ENCODE measurements around the gene LHX1.

LHX1 gene

DNA sequence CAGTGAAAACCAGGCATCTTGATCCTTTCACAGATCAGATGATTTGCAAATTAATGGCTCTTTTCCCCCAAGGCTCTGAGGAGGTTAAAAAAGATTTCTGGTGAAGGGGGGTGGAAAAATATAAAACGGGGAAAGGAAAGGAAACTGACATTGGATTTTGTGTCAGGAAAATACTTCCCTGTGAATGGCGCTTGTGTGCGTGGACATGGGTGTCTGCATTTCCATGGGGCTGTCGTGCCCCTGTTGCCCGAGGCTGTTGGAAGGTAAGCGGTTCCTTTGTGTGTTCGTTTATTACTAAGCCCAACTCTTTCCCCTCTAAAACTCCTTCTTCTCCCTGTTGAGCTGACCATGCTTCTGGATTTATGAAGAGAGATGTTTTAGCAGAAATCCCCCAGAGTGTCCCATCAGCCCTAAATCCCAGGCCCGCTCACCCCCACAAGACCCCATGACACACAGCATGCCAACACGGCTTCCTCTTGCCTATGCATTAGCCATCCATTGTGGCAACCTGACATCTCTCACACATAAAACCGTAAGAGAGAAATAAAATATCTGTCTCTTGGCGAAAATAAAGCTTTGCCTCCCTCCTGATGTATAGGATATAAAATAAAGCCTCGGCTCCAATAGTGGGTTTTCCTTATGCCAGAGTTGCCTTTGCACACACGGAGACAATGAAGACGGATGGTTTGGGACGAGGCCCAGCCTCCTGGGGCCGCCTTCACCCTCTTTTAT, 7.3 kb upstream of the LHX1 start:
- in situ Hi-C loops (cut with MboI; ENCODE audit: low sequenced_read_pairs, unreplicated experiment): no loop called here
- TF ChIP-seq, protein P1, sequence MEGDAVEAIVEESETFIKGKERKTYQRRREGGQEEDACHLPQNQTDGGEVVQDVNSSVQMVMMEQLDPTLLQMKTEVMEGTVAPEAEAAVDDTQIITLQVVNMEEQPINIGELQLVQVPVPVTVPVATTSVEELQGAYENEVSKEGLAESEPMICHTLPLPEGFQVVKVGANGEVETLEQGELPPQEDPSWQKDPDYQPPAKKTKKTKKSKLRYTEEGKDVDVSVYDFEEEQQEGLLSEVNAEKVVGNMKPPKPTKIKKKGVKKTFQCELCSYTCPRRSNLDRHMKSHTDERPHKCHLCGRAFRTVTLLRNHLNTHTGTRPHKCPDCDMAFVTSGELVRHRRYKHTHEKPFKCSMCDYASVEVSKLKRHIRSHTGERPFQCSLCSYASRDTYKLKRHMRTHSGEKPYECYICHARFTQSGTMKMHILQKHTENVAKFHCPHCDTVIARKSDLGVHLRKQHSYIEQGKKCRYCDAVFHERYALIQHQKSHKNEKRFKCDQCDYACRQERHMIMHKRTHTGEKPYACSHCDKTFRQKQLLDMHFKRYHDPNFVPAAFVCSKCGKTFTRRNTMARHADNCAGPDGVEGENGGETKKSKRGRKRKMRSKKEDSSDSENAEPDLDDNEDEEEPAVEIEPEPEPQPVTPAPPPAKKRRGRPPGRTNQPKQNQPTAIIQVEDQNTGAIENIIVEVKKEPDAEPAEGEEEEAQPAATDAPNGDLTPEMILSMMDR (IDR thresholded peaks at IDR 0.05; ENCODE audit: borderline replicate concordance, control extremely low read depth, extremely low read depth, insufficient read depth, missing control alignments): no peak
- DNase-seq (ENCODE audit: low spot score): no peak

DNA sequence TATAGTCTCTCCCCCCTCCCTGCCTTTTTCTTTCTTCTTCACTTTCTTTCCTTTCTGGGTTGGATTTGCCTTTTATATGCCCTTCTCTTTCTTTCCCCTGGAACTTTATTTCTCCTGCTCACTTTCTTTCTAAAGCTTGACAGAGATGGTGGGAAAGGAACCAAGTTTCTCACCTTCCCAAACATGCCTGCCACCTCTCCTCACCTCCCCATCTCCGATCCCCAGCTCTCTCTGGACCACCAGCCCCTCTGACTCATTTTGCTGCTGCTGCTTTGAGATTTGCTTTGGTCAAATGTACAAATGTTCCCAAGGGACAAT, 6.7 kb upstream of the LHX1 start:
- TF ChIP-seq, protein P1 (IDR thresholded peaks at IDR 0.05; ENCODE audit: borderline replicate concordance, control extremely low read depth, extremely low read depth, insufficient read depth, missing control alignments): no peak
- in situ Hi-C loops (cut with MboI; ENCODE audit: low sequenced_read_pairs, unreplicated experiment): no loop called here
- no peak for DNase-seq (ENCODE audit: low spot score)

DNA sequence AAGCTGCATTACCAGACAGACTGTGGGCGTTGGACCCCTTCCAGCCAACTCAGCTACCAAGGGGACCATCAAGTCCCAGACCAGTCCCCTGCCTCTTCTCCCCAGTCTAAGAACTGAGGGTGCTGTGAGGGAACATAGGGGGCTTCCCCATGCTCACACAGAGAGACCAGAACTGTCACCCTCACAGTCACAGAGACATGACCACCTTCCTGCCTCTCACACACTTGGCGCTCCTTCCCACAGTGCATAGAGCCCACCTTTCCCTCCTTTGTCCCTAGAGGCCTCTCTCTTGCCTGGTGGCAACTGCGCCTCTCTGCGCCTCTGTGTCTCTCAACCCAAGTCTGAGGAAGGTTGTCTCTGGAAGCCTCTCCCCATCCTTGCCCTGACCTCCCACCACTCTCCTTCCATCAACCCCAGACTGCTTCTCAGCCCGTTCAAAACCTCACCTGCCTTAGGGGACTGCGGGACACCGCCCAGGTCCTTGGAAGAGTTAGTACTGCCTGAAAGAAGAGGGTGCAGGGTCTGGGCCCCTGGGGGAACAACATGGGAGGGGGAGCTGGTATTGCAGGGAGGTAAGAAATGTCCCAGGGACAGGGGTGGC, 6.1 kb upstream of the LHX1 start:
- in situ Hi-C loops (cut with MboI; ENCODE audit: low sequenced_read_pairs, unreplicated experiment): no loop called here
- DNase-seq (ENCODE audit: low spot score): no peak
- TF ChIP-seq, protein P1 (IDR thresholded peaks at IDR 0.05; ENCODE audit: borderline replicate concordance, control extremely low read depth, extremely low read depth, insufficient read depth, missing control alignments): no peak

DNA sequence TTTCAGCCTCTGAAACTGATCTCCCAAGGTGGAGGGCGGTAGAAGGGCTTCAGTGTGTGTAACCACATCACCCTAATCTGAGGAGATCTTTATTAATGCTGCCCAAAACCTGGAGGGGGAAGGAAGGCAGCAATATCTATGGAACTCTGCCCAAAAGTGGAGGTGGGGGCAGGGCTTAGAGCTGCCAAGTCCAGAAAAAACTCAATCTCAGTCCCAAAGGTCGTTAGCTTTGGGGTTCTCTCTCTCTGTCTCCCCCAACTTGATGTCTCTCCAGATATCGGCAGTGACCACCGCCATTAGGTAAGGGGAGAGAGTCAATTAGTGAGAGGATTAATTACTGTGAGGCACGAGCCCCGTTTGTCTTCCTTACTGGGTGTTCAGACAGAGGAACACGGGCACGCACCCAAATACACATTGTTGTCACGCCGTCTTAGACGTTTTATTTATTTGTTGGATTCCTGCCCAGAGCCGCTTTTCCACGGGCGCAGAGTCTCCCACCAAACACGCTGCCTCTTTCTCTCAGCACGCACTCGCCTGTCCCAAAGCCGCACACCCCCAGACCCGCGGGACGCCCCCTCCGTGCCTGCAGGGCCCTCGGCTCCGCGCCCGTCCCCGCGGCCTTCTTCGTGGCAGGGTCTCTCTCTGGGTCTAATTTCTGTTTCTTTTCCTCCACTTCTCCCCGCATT, 5.4 kb upstream of the LHX1 start:
- in situ Hi-C loops (cut with MboI; ENCODE audit: low sequenced_read_pairs, unreplicated experiment): no loop called here
- TF ChIP-seq, protein P1 (IDR thresholded peaks at IDR 0.05; ENCODE audit: borderline replicate concordance, control extremely low read depth, extremely low read depth, insufficient read depth, missing control alignments): no peak
- DNase-seq (ENCODE audit: low spot score): no peak

DNA sequence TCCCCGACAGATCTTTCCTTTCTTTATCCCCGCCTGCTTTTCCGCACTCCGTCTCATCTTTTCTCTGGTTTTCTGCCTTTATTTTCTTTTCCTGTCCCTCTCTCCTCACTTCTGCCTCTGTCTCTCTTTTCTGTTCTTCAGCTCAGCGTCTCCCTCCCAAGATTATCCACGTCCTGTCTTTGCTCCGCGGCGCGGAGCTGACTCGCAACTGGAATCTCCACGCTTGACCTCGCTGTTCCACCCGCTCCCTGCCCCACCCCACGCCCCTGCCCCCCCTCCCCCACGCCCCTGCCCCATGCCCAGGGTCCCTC, 4.9 kb upstream of the LHX1 start:
- in situ Hi-C loops (cut with MboI; ENCODE audit: low sequenced_read_pairs, unreplicated experiment): no loop called here
- no peak for DNase-seq (ENCODE audit: low spot score)
- TF ChIP-seq, protein P1 (IDR thresholded peaks at IDR 0.05; ENCODE audit: borderline replicate concordance, control extremely low read depth, extremely low read depth, insufficient read depth, missing control alignments): no peak

DNA sequence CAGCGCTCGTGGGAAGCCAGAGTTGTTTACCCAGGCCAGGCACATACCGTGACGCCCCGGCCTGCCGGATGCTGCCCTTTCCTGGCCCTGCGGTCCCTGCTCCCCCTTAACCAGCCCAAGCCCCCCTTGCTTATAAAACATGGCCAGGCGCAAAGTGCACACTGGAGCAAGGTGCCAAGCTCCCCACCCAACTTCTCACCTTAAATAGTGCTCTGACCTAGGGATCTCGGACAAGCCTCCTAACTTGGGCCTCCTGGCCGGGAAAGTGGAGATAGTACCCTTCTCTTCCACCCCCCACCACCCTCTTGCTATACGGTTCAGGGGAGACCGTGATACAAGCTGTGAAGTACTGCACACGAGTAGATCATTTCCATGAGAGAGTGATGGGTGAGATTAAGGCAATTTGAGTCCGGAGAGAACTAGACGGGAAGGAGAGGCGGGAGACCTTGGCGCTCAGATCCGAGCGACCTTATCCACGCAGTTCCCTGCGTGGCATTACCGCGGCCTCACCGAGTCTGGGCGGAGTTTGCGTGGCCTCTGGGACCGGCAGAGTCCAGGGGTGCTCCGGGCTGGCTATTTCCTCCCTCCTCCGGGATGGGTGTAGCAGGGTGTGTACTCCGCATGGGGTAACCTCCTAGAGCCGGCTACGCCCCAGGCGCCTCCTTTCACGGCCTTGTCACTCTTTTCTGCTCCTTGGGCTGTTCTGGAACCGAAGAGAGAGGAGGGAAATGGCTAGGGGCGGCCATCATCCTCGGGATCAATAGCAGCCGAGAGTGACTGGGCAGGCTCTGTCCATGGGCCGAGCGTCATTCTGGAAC, 4.4 kb upstream of the LHX1 start:
- TF ChIP-seq, protein P1 (IDR thresholded peaks at IDR 0.05; ENCODE audit: borderline replicate concordance, control extremely low read depth, extremely low read depth, insufficient read depth, missing control alignments): no peak
- in situ Hi-C loops (cut with MboI; ENCODE audit: low sequenced_read_pairs, unreplicated experiment): no loop called here
- peak; percentile 51 for DNase-seq (ENCODE audit: low spot score)
